Suprapubic skin (tissue), 4 donors: ENCODE results near the gene CCDC60. TPM values are rescaled to one million over a fixed set of nuclear protein-coding genes. Genes with fewer than 3 reads are reported as not detected.

Experiments used
- DNase-seq, 2 donors: peaks; one replicate each; pipeline ENCODE4 v3.0.0-alpha.2; 2019; ENCODE audit warnings: low spot score in 2 of 2
- H3K27ac ChIP-seq: fragments of 200-600 bp; sonication (generic); one replicate; pipeline ENCODE4 v1.5.1; 2019
- H3K27me3 ChIP-seq: fragments of 200-600 bp; sonication (generic); one replicate; pipeline ENCODE4 v1.5.1; 2019
- H3K36me3 ChIP-seq: fragments of 200-600 bp; sonication (generic); one replicate; pipeline ENCODE4 v1.5.1; 2019
- H3K4me1 ChIP-seq: fragments of 200-600 bp; sonication (generic); one replicate; pipeline ENCODE4 v1.5.1; 2019
- H3K4me3 ChIP-seq: fragments of 200-600 bp; sonication (generic); one replicate; pipeline ENCODE4 v1.5.1; 2019; ENCODE audit warnings: mild to moderate bottlenecking
- H3K9me3 ChIP-seq: fragments of 200-600 bp; sonication (generic); one replicate; pipeline ENCODE4 v1.5.1; 2019
- EP300 ChIP-seq: sonication (generic); formaldehyde crosslinking; IDR thresholded peaks from one replicate; pipeline ENCODE4 v1.6.1; 2017; ENCODE audit warnings: antibody characterized with exemption
- POLR2A ChIP-seq, 2 donors: fragments of 450-650 bp; IDR thresholded peaks; one replicate each; pipeline ENCODE4 v1.6.1; 2017; ENCODE audit warnings: antibody characterized with exemption in 2 of 2, mild to moderate bottlenecking in 2 of 2, moderate library complexity in 2 of 2
- POLR2AphosphoS5 ChIP-seq, 3 donors: sonication (generic); formaldehyde crosslinking; IDR thresholded peaks; one replicate each; pipeline ENCODE4 v1.6.1; 2017; ENCODE audit warnings: antibody characterized with exemption in 3 of 3
- WGBS: methylation state at CpG from one replicate; pipeline ENCODE4 v1.1.5; 2018; 5-methylcytosine and 5-hydroxymethylcytosine counted together
- total RNA-seq, 4 donors: library from RNA; depleted of rRNA; stranded (reverse); fragments of >200 nt; gene quantifications; one replicate each; pipeline ENCODE4 v1.1.0, GENCODE V29; 2016
- TF ChIP-seq, protein P1 (sequence below), 2 donors: fragments of 200-600 bp in 1 of 2; fragments of 450-650 bp in 1 of 2; sonication (generic) in 1 of 2; IDR thresholded peaks; one replicate each; pipeline ENCODE4 v1.5.1; 2016 to 2019; ENCODE audit warnings: antibody characterized with exemption in 2 of 2, mild to moderate bottlenecking in 1 of 2, moderate library complexity in 1 of 2

Gene CCDC60
- total RNA-seq, 4 donors from 2014 or later = not detected

DNA sequence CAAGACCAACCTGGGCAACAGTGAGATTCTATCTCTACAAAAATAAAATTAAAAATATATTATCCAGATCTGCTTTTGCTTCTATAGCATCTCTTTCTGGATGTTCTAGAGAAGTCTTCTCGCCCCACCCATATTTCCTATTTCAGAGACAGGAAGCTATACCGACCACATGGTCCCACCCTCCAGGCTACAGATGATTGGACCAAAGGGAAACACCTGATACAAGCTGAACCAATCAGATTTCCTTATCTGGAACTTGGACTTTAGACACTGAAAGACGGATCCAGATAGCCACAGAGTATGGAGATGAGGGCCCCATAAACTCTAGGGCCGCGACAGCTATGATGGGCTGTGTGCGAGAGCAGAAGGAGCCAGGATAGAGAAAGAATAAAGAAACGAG, 48.7 kb downstream of the CCDC60 start:
- TF ChIP-seq POLR2A (IDR thresholded peaks at IDR 0.05) = no peak
- no peak for TF ChIP-seq EP300
- TF ChIP-seq, protein P1, sequence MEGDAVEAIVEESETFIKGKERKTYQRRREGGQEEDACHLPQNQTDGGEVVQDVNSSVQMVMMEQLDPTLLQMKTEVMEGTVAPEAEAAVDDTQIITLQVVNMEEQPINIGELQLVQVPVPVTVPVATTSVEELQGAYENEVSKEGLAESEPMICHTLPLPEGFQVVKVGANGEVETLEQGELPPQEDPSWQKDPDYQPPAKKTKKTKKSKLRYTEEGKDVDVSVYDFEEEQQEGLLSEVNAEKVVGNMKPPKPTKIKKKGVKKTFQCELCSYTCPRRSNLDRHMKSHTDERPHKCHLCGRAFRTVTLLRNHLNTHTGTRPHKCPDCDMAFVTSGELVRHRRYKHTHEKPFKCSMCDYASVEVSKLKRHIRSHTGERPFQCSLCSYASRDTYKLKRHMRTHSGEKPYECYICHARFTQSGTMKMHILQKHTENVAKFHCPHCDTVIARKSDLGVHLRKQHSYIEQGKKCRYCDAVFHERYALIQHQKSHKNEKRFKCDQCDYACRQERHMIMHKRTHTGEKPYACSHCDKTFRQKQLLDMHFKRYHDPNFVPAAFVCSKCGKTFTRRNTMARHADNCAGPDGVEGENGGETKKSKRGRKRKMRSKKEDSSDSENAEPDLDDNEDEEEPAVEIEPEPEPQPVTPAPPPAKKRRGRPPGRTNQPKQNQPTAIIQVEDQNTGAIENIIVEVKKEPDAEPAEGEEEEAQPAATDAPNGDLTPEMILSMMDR (IDR thresholded peaks at IDR 0.05) = no peak
- no peak for TF ChIP-seq POLR2AphosphoS5 (IDR thresholded peaks at IDR 0.05)
- no peak for DNase-seq
- WGBS = 95% methylated on average over 7 of the region's 7 CpGs
- H3K9me3 ChIP-seq = no peaks in the 10 kb centered on the region
- H3K27me3 ChIP-seq = no peaks in the 10 kb centered on the region
- H3K36me3 ChIP-seq = no peaks in the 10 kb centered on the region
- no peaks in the 10 kb centered on the region for H3K4me1 ChIP-seq
- H3K27ac ChIP-seq = no peak overlapping the region
- no peak overlapping the region for H3K4me3 ChIP-seq

DNA sequence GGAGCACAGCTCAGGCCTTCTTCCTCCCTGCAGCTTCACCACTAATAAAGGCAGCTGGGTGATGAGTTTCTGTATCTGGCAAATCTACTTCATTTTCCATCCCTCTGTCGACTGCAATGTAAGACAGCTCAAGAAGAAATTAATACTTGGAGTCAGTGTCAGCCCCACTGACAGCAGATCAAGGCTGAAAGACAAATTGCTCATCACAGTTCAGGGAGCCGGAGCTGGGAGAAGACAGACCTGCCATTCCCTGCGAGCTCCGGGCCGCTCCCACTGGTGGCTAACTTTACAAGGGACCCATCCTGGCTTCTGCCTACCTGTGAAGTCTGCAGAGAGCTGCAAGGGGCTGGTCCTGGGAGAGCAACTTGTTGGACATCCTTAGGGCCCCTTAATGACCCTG, 49.8 kb downstream of the CCDC60 start:
- H3K27ac ChIP-seq = no peak overlapping the region
- TF ChIP-seq POLR2A (IDR thresholded peaks at IDR 0.05) = no peak
- no peak for TF ChIP-seq EP300
- TF ChIP-seq, protein P1 (IDR thresholded peaks at IDR 0.05) = no peak
- TF ChIP-seq POLR2AphosphoS5 (IDR thresholded peaks at IDR 0.05) = no peak
- peaks cover under 1% of the 10 kb centered on the region for H3K27me3 ChIP-seq
- H3K9me3 ChIP-seq = no peaks in the 10 kb centered on the region
- no peak for DNase-seq
- 90% methylated on average over 5 of the region's 5 CpGs for WGBS
- H3K36me3 ChIP-seq = no peaks in the 10 kb centered on the region
- no peak overlapping the region for H3K4me3 ChIP-seq
- no peaks in the 10 kb centered on the region for H3K4me1 ChIP-seq

DNA sequence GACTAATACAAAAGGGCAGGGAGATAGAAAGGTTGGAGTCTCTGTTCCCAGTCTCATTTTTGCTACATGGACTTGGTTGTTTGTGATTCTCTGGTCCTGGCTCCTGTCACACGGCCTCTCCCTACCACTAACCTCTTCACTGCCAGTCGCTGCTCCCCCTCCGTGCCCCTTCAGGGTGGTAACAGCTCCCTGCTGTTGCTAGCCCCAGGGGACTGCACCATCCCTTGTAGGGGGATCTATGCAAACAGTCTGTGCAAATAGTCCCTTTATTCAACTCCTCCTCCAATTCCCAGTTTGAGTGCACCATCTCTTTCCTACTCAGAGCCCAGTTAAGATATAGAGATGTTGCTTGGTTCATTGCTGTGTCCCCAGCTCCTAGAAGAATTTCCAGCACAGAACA, 51.1 kb downstream of the CCDC60 start:
- no peak for TF ChIP-seq EP300
- TF ChIP-seq POLR2A (IDR thresholded peaks at IDR 0.05) = no peak
- TF ChIP-seq, protein P1 (IDR thresholded peaks at IDR 0.05) = no peak
- no peak for TF ChIP-seq POLR2AphosphoS5 (IDR thresholded peaks at IDR 0.05)
- peaks cover 3% of the 10 kb centered on the region for H3K27me3 ChIP-seq
- no peaks in the 10 kb centered on the region for H3K36me3 ChIP-seq
- H3K4me1 ChIP-seq = no peaks in the 10 kb centered on the region
- H3K9me3 ChIP-seq = no peaks in the 10 kb centered on the region
- no peak overlapping the region for H3K27ac ChIP-seq
- WGBS = 85% methylated on average over 3 of the region's 3 CpGs
- DNase-seq = no peak
- no peak overlapping the region for H3K4me3 ChIP-seq

DNA sequence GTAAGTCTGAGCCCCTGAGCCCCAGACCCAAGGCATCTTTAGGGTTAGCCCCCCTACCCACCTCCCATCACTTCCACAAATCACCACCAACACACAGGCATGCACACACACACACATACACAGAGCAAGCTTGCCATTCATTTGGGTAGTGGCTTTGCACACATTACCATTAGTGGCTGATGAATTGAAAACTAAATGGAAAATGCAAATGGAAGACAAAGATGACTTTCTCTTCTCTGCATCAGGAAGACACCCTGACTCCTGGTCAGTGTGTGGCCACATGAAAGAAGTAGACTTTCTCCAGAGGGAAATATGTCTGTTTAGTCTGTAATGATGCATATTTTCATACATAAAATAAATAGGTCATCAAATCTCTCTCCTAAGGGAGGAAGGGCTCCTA, 55.2 kb downstream of the CCDC60 start:
- DNase-seq = no peak
- H3K4me1 ChIP-seq = no peaks in the 10 kb centered on the region
- peaks cover 3% of the 10 kb centered on the region for H3K27me3 ChIP-seq
- no peaks in the 10 kb centered on the region for H3K9me3 ChIP-seq
- H3K36me3 ChIP-seq = no peaks in the 10 kb centered on the region
- TF ChIP-seq POLR2AphosphoS5 (IDR thresholded peaks at IDR 0.05) (no peak), EP300 (no peak), POLR2A (IDR thresholded peaks at IDR 0.05) (no peak)
- TF ChIP-seq, protein P1 (IDR thresholded peaks at IDR 0.05) = no peak
- no peak overlapping the region for H3K27ac ChIP-seq
- no peak overlapping the region for H3K4me3 ChIP-seq

DNA sequence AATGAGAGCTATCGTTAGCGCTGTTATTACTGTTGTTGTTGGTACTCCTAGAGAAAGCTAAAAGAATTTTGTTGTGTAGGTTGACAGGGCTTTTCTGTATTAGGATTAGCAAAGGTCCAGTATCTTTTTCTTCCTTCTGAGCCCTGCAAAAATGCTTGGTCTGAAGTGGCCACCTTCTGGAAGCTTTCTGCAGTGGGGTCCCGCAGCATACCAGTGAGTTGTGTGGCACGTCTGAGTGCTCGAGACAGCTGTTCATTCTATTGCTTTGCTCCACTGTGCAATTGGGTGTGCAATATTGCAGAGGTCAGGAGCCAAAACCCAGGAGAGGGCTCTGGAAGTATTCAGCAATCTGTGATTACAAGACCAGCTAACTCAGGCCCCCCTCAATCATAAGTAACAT, 57.1 kb downstream of the CCDC60 start:
- Histone ChIP-seq H3K9me3 (no peaks in the 10 kb centered on the region), H3K27me3 (peaks cover 3% of the 10 kb centered on the region), H3K36me3 (no peaks in the 10 kb centered on the region), H3K4me3 (no peak overlapping the region), H3K4me1 (no peaks in the 10 kb centered on the region), H3K27ac (no peak overlapping the region)
- 80% methylated on average over 5 of the region's 5 CpGs for WGBS
- DNase-seq = no peak
- TF ChIP-seq POLR2A (IDR thresholded peaks at IDR 0.05) = no peak
- TF ChIP-seq, protein P1 (IDR thresholded peaks at IDR 0.05) = no peak
- no peak for TF ChIP-seq EP300
- no peak for TF ChIP-seq POLR2AphosphoS5 (IDR thresholded peaks at IDR 0.05)
